M059J (cell line): ENCODE results near the gene GPC5. TPM values are rescaled to one million over a fixed set of nuclear protein-coding genes. Genes with fewer than 3 reads are reported as not detected.
"Not testable (repeated sequence)": the region's sequence is repeated elsewhere in the genome, so short reads cannot be mapped to it uniquely, and the experiment has no call there.

Experiments used
- DNase-seq: peaks from one replicate; pipeline ENCODE4 v3.0.0-alpha.2; 2012; ENCODE audit warnings: low read depth
- total RNA-seq: library from RNA; depleted of rRNA; stranded (reverse); fragments of >200 nt; shearing (Covaris generic); gene quantifications from 2 replicates; pipeline ENCODE4 v1.2.3, GENCODE V29; 2014

The GPC5 gene
- total RNA-seq, 1 experiment from 2014 or later, result 0.25 TPM

DNA sequence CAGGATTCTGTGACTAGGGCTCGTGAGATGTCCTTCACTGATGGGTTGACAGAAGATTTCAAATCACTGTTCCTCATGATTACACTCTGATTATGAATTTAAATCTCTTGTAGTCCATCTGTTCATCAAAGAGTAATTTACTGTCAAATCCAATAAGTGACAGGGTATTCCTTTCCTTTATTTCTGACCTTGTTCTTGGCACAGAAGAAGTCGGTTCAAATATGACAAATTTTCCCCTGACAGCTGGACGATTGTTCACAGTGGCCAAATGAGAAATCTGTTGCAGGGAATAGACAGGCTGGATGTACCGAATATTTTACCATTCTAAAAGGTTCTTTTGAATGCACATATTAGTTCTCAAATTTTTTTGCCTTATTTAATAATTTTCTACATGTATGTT is 1060.9 kb downstream of the GPC5 start:
- no peak for DNase-seq

DNA sequence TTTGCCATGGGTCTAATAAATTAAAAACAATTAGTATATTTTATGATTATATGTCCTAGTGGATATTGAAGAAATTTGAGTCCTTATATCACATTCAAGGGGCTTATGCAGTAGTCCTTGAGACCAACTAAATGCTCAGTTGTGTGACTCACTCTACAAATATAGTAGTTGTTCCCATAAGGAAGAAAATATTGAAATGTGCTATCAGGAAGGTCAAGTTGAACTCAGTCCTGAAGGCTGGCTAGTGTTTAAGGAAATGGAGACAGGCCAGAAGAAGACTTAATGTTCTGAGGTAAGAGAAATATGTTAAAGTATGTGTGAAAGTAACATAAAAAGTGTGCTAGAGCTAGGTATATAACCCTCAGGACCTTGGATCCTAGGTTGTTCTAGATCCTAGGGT is 1062.1 kb downstream of the GPC5 start:
- no peak for DNase-seq

DNA sequence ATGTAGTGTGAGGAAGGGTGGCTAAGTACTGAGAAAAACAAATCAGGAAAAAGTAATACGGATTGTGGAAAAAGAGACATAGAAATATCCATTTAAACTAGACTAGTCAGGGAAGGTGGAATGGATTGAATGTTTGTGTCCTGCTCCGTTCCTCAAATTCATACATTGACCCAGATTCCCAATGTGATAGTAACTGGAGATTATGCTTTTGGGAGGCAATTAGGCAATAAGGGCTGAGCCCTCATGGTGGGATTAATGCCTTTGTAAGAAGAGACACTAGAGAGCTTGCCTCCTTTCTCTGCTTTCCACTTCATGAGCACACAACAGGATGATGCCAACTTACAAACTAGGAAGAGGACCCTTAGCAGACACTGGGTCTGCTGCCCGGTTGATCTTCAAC is 1063.0 kb downstream of the GPC5 start:
- no peak for DNase-seq

GRCh38 chr13:92461831-92462230 is 1063.4 kb downstream of the GPC5 start:
- DNase-seq, result no peak

- no peak for DNase-seq
These were observed 1064.7 kb downstream of the GPC5 start for GRCh38 chr13:92463134-92463533.

DNA sequence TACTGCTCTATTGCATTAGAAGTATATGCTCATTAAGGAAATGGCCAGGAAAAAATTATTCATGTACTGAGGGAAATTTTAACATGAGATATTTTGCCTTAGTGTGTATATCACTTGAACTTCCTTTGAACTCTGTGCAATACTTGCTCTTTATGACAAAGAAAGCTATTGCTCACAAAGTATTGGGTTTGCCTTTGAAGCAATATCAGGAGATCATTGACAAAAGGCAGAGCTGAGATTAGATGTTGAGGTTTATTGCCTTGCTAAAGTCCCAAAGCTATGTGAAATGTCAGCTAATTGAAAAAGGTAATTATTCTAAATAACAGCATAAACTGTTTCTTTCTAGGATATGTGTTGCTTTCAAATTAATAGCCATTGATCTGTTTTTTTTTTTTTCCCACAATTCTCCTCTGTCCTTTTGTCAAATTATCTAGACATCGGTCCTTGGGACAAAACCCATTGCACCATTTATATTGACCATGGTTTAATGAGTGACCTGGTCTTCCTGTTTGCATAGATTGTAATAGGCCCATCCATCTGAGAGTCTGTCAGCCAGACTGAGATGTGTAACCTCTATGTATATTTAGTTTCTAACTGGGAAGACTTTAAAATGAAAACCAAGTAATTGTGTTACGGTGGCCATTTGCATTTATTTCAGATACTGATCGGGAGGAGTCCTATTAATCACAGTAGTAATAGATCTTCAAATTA is 1075.5 kb downstream of the GPC5 start:
- DNase-seq, result no peak

- DNase-seq, result no peak
These were observed 1082.0 kb downstream of the GPC5 start for GRCh38 chr13:92480387-92480786.

DNA sequence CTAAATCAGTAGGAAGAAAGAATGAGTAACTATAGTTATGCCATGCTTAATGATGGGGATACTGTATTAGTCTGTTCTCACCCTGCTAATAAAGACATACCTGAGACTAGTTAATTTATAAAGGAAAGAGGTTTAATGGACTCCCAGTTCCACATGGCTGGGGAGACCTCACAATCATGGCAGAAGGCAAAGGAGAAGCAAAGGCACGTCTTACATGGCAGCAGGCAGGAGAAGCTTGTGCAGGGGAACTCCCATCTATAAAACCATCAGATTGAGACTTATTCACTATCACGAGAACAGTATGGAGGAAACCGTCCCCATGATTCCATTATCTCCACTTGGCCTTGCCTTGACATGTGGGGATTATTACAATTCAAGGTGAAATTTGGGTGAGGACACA is 1084.4 kb downstream of the GPC5 start:
- not testable (repeated sequence) for DNase-seq

GRCh38 chr13:92483894-92484293 is 1085.5 kb downstream of the GPC5 start:
- DNase-seq, result no peak

DNA sequence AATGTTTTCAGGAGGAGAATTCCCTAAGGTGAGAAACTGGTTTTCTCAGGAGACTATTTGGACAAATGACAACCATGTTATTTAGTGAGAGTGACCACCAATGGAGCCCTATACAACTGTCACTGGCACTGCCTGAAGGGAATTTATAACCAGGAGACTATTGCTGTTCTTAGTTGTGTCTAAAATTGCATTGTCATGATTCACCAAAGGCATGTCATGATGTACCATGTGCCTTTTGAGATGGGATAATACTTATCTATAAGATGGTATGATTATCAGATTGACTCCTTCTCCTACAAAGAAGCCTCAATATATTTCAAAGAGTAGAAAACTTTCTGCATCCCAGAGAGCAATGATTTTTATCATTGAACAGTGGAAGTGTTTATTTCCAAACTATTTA is 1088.8 kb downstream of the GPC5 start:
- no peak for DNase-seq

GRCh38 chr13:92488249-92488852 is 1089.9 kb downstream of the GPC5 start:
- no peak for DNase-seq

GRCh38 chr13:92491839-92492238 is 1093.4 kb downstream of the GPC5 start:
- no peak for DNase-seq

DNA sequence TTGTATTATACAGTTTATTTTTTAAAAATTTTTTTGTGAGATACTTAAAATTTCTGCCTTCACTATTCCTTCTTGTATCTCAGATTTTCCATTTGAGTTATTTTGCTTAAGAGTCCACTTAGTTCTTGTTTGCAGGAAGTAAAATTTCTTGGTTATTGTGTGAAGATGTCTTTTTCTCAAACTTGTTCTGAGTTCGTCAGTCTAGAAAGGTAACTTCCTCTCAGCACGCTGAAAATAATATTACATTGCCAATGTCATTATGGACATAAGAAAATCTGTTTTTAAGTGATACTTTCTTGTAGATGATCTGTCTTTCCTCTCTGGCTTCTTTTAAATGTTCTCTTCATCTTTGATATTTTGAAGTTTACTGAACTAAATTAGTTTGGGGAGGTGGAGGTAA is 1096.5 kb downstream of the GPC5 start:
- no peak for DNase-seq

DNA sequence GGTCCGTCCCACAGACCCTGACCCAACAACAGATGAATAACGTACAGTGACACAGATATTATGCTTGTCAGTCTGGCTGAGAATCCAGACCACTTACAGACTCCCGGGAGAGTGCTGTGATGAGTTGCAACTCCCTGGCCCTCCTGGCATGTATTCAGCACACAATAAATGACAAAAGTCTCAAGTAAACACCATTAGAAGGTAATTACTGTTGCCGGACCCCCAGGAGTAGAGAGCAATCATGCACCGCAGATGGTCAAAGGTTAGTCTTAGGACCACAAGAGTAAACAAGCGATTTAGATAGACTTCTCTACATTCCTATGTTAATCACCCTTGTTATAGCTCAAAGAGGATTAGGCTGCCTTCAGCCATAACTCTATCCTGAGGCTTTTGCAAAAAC is 1101.8 kb downstream of the GPC5 start:
- DNase-seq, result no peak

DNA sequence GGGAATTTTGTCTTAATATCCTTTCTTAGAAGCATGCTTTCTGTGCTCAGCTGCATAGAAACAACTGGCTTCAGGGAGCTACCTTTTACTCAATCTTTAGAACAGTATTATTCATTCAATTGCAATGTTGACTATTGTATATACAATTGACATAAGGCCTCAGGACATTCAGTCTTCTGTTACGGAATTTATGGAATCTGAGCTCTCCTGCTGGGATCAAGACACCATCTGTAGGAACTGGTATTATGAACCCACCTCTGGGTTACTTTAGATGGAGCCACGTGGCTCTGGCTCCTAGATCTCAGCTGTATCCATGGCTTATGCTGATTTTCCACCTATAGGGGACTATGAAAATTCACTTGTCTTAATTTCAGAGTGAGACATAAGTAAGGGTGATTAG is 1112.0 kb downstream of the GPC5 start:
- no peak for DNase-seq

DNA sequence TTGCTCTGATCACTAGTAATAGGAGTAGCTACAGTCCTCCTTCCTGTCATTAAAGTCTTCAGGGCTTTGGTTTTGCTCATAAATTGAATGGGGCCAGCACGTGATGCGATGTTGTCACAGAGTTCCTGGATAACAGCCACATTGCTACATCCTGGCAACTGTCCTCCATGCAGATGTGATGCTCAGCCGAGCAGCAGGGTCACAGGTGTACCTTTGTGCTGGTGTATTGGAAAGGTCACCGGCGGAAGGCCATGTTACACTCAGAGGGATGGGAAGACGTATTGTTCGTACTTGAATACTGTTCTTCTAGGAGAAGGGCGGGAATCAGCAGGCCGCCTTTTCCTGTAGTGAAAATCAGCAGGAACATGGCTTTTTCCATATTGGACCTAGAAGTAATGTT is 1114.4 kb downstream of the GPC5 start:
- DNase-seq, result no peak

- DNase-seq, result no peak
These were observed 1115.3 kb downstream of the GPC5 start for GRCh38 chr13:92513672-92514071.

GRCh38 chr13:92514420-92515125 is 1116.2 kb downstream of the GPC5 start:
- DNase-seq, result no peak

DNA sequence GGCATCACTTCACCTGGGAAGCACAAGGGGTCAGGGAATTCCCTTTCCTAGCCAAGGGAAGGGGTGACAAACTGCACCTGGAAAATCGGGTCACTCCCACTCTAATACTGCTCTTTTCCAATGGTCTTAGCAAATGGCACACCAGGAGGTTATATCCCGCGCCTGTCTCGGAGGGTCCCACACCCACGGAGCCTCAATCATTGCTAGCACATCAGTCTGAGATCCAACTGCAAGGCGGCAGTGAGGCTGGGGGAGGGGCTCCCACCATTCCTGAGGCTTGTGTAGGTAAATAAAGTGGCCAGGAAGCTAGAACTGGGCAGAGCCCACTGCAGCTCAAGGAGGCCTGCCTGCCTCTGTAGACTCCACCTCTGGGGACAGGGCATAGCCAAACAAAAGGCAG is 1118.5 kb downstream of the GPC5 start:
- DNase-seq, result not testable (repeated sequence)

DNA sequence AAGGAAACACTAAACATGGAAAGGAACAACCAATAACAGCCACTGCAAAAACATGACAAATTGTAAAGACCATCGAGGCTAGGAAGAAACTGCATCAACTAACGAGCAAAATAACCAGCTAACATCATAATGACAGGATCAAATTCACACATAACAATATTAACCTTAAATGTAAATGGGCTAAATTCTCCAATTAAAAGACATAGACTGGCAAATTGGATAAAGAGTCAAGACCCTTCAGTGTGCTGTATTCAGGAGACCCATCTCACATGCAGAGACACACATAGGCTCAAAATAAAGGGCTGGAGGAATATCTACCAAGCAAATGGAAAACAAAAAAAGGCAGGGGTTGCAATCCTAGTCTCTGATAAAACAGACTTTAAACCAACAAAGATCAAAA is 1120.2 kb downstream of the GPC5 start:
- DNase-seq, result not testable (repeated sequence)

DNA sequence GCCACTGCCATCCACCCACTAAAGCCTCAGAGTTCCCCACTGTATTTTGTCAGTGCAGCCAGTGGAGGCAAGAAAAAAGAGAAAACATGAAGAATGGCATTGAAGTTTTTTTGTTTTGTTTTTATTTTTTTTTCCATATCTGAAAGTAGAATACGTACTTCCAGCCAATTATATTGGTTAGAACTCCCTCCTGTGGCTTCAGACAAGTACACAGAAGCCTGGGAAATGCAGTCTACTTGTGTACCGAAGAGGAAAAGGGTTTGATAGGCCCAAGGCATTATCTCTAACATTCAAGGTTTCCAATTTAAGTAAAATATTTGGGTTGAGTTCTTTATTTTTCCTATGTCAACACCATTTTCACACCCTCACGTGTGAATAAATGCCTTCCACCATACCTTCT is 1131.9 kb downstream of the GPC5 start:
- DNase-seq, result no peak

GRCh38 chr13:92535222-92536006 is 1137.0 kb downstream of the GPC5 start:
- no peak for DNase-seq
